Hematopoietic multipotent progenitor cell (in vitro differentiated cells): ENCODE data around the gene CHEK2. TPM values are rescaled to one million over a fixed set of nuclear protein-coding genes. Genes with fewer than 3 reads are reported as not detected.
"Not testable (repeated sequence)": the region's sequence is repeated elsewhere in the genome, so short reads cannot be mapped to it uniquely, and the experiment has no call there.

Source experiments
- DNase-seq, 3 donors: peaks; one replicate each; pipeline ENCODE4 v3.0.0-alpha.2; 2011 to 2015; ENCODE audit warnings: low read depth in 2 of 3, low spot score in 2 of 3
- total RNA-seq: library from RNA; depleted of rRNA; stranded (reverse); fragments of >200 nt; gene quantifications from one replicate; pipeline ENCODE4 v1.2.3, GENCODE V29; 2012

CHEK2 gene
- total RNA-seq, 1 donor: 15.3 TPM

- DNase-seq: not testable (repeated sequence)
Observed at GRCh38 chr22:28693041-28693760, 48.4 kb downstream of the CHEK2 start.

- DNase-seq: not testable (repeated sequence)
Observed at GRCh38 chr22:28689796-28690195, 51.8 kb downstream of the CHEK2 start.

DNA sequence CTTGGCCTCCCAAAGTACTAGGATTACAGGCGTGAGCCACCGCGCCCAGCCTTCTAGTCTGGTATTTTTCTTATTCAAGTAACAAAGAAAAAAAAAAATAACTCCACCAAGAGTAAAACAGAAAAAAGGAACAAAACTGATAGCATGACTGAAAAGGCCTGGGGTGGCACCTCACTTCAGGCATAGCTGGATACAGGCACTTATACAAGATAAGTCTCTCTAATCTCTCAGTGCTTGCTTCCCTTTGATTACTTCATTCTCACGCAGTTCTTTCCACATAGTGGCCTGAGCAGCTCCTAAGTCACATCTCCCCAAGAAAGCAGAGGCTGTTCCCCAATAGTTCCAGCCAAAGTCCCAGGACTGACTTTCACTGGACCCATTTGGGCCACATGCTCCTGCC lies 58.7 kb downstream of the CHEK2 start:
- DNase-seq: peak in 1 of 3 donors; percentile 7

DNA sequence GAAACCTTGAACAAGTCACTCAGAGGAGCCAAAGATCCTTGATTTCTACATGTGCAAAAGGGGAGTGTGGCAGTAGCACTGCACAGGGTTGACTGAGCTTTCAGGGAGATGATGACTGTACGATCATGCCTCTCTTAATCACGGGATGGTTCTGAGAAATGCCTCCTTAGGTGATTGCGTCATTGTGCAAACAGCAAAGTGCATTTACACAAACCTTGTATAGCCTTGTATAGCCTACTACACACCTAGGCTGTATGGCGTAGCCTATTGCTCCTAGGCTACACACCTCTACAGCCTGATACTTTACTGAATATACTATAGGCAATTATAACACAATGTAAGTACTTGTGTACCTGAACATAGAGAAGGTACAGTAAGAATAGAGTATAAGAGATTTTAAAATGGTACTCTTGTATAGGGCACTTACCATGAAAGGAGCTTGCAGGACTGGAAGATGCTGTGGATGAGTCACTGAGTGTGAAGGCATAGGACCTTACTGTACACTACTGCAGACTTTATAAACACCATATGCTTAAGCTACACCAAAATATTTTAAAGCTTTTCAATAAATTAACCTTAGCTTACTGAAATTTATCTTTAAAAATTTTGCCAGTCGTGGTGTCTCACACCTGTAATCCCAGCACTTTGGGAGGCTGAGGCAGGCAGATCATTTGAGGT lies 60.7 kb downstream of the CHEK2 start:
- not testable (repeated sequence) for DNase-seq

GRCh38 chr22:28679611-28680287 lies 61.9 kb downstream of the CHEK2 start, which contains the start of gene TTC28:
TTC28 (minus strand) TSS chr22:28679840; CDS start chr22:28679723, 117 bp downstream.
- DNase-seq: peak in 2 of 3 donors; percentile 84 to 85

DNA sequence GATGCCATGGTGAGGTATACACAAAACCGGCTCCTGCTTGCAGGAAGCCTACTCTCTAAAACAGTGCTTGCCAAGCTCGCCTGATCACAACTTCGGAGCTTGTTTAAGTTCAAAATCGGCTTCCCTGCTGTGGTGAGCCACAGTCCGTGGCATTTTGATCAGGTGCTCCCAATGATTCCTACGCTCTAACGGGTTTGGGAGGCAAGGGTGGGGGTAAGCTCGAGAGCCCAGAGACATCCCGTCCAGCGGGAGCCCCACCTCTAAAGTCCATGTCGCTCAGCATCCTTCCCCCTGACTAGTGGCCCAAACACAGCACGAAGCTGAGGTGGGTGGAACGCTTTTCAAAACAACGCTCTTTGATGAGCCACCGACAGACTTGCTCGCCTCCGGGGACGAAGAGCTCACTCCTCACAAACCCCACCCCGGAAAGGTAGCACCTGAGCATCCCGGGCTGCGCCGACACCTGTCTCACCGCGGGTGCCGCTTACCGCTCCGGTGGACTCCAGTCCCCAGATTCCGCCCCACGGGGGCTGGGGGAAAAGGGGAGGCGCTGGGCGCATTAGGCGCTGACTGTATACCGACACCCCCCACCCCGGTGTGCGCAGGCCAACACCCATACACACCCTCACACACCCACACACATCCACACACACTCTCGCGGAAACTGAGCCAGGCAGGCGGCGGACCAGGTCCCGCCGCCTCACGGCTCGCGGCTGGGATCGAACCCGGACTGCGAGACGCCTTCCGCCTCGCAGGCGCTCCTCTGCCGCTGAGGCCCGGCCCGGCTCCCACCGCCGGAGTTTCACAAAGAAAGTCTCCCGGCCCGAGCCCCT lies 62.6 kb downstream of the CHEK2 start:
- peak in 2 of 3 donors; percentile 14 to 22 for DNase-seq

DNA sequence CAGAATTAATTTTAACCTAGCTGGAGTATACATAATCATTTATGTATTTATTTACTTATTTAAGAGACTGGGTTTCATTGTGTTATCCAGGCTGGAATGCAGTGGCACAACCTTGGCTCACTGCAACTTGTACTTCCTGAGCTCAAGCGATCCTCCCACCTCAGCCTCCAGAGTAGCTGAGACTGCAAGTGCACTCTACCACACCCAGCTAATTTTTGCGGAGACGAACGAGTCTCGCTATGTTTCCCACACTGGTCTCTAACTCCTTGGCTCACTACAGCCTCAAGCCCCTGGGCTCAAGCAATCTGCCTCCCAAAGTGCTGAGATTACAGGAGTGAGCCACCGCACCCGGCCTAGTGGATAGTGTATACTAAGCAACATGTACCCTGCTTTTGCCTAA lies 63.5 kb downstream of the CHEK2 start:
- DNase-seq: not testable (repeated sequence)

GRCh38 chr22:28674121-28674563 lies 67.5 kb downstream of the CHEK2 start:
- DNase-seq: peak; percentile 38 to 93 (median 74)

DNA sequence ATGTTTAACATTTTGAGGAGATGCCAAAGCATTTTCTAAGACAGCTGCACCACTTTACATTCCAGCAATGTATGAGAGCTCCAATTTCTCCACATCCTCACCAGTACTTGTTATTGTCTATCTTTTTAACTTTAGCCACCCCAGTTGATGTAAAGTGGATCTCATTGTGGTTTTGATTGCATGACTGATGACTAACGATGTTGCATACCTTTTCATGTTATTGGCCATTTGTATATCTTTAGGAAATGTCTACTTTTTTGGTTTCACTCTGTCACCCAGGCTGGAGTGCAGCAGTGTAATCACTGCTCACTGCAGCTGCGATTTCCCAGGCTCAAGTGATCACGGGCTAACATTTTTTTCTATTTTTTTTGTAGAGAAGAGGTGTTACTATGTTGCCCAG lies 70.9 kb downstream of the CHEK2 start:
- DNase-seq: no peak

DNA sequence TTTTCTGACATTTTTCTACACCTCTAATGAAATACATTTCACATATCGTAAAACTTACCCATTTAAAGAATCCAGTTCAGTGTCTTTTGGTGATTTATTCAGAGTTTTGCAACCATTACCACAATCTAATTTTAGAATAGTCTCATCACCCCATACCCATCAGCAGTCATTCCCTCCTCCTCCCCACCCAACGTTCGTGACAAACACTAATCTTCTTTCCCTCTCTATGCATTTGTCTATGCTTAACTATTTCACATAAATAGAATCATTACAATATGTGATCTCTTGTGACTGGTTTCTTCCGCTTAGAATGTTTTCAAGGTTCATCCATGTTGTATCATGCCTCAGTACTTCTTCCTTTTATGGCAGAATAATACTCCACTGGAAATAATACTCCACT lies 71.5 kb downstream of the CHEK2 start:
- no peak for DNase-seq

GRCh38 chr22:28669387-28669786 lies 72.2 kb downstream of the CHEK2 start:
- DNase-seq: no peak

- not testable (repeated sequence) for DNase-seq
Observed at GRCh38 chr22:28663569-28663942, 78.1 kb downstream of the CHEK2 start.

DNA sequence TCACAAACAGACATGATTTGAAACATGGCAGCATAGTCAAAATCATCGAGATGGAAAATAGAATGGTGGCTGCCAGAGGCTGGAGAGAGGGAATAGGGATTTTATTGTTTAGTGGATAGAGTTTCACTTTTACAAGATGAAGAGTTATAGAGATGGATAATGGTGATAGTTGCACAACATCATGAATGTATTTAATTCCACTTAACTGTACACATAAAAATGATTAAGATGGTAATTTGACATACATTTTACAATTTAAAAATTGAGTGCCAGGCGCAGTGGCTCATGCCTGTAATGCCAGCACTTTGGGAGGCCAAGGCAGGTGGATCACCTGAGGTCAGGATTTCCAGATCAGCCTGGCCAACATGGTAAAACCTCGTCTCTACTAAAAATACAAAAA lies 83.2 kb downstream of the CHEK2 start:
- no peak for DNase-seq

DNA sequence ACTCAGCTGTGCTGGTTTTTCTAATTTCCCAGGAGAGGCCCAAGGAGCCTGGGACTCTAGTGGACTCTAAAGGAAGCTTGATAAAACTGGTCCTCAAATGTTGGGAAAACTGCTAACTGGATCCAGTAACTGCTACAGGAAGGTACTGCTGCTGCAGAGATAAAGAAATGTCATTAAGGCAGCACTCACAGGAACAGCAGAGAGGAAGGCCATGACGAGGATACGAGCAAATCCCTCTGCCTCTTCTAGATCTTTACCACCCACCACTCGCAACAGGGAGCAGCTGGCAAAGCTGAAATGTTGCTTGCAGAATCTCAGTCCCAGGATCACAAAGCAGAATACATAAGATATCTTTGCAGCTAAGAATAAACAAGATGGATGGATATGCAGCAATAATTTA lies 85.4 kb downstream of the CHEK2 start:
- no peak for DNase-seq

DNA sequence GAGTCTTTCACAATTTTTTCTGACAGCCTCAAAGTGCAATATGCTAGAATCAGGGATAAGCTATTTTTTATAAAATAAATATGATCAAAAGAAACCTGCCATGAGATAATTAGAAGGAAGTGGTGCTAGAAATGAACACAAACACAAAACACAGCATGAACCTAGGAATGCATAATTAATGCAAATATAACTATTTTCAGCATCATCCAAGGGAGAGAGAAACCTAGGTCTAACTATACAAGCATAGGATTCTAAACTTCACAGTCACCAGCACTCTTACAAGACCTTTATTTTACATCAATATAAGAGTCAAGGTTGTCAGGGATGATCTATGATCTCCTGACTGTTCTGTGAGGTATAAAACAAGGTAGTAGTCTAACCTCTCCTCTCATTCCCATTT lies 91.2 kb downstream of the CHEK2 start:
- DNase-seq: no peak

GRCh38 chr22:28648792-28649191 lies 92.8 kb downstream of the CHEK2 start:
- no peak for DNase-seq

- no peak for DNase-seq
Observed at GRCh38 chr22:28647216-28647615, 94.4 kb downstream of the CHEK2 start.

DNA sequence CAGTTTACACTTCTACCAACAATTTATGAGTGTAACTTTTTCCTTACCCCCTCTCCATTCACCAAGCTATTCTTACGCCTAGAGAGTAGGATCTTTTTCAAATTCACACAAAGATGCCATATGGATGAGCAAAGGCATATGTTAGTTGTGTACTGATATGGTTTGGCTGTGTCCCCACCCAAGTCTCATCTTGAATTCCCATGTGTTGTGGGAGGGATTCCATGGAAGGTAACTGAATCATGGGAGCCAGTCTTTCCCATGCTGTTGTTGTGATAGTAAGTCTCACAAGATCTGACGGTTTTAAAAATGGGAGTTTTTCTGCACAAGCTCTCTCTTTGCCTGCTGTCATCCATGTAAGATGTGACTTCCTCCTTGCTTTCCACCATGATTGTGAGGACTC lies 102.3 kb downstream of the CHEK2 start:
- no peak for DNase-seq
